Transverse colon (tissue), 4 donors: ENCODE data around the gene BAIAP3.

Source experiments
- CTCF ChIP-seq, 5 experiments: fragments of 200-600 bp in 3 of 5; fragments of 450-650 bp in 2 of 5; sonication (generic) in 3 of 5; IDR thresholded peaks; 1 replicate in 2 of 5; 2 replicates in 3 of 5; pipeline ENCODE4 v1.5.1; 2016 to 2017; ENCODE audit warnings: antibody characterized with exemption in 5 of 5, inconsistent platforms in 3 of 5, mild to moderate bottlenecking in 2 of 5, moderate library complexity in 1 of 5
- EP300 ChIP-seq: sonication (generic); formaldehyde crosslinking; IDR thresholded peaks from one replicate; pipeline ENCODE4 v1.6.1; 2017; ENCODE audit warnings: antibody characterized with exemption, low read depth
- POLR2A ChIP-seq: fragments of 450-650 bp; IDR thresholded peaks from one replicate; pipeline ENCODE4 v1.6.1; 2016; ENCODE audit warnings: antibody characterized with exemption, mild to moderate bottlenecking, moderate library complexity
- POLR2AphosphoS5 ChIP-seq, 3 donors: sonication (generic); formaldehyde crosslinking; IDR thresholded peaks; one replicate each; pipeline ENCODE4 v1.6.1; 2016; ENCODE audit warnings: antibody characterized with exemption in 3 of 3

GRCh38 chr16:1362807-1363206 lies 29.4 kb downstream of the BAIAP3 start:
- TF ChIP-seq CTCF (IDR thresholded peaks at IDR 0.05) (no peak), POLR2A (no peak), EP300 (no peak), POLR2AphosphoS5 (IDR thresholded peaks at IDR 0.05) (no peak)
